Cardiac fibroblast (primary cell): Measurements from ENCODE around the gene ADAMTSL5.
A peak's percentile ranks its signal among the peaks of the same experiment; 100 is the strongest.
"Not testable (repeated sequence)": the region's sequence is repeated elsewhere in the genome, so short reads cannot be mapped to it uniquely, and the experiment has no call there.

Experiments used
- DNase-seq, 2 donors: peaks; one replicate each; pipeline versions ENCODE4 v3.0.0 to v3.0.0-alpha.2; 2010; ENCODE audit warnings: low read depth in 2 of 2
- H3K4me3 ChIP-seq, 2 donors: replicated peaks in 1 of 2; 1 replicate in 1 of 2; 2 replicates in 1 of 2; pipeline ENCODE4 v1.5.1; 2011; ENCODE audit warnings: low read depth in 2 of 2, low read length in 2 of 2, mild to moderate bottlenecking in 2 of 2, moderate library complexity in 1 of 2
- TF ChIP-seq, protein P1 (sequence below): IDR thresholded peaks from one replicate; pipeline ENCODE4 v1.5.1; 2011; ENCODE audit warnings: low read depth, mild to moderate bottlenecking, low read length, inconsistent platforms

The ADAMTSL5 gene

DNA sequence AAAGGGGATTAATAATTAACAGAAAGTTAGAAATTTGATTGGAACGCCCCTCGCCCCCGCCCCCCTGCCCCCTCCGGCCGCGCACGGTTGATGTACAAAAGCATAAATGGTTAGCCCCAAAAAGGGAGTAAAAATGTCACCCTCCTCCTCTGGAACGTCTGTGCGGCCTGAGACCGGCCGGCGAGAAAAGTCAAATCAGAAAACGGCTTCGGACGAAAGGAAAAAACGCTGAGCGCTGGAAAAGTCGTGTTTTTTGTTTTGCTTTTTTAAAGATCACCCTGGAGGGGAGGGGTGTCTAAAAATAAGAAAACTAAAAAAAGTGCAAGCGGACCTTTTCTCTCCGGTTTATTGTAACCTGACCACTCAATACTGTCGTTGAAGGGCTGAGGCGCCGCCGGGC is 42.1 kb upstream of the ADAMTSL5 start:
- no peak for DNase-seq
- TF ChIP-seq, protein P1, sequence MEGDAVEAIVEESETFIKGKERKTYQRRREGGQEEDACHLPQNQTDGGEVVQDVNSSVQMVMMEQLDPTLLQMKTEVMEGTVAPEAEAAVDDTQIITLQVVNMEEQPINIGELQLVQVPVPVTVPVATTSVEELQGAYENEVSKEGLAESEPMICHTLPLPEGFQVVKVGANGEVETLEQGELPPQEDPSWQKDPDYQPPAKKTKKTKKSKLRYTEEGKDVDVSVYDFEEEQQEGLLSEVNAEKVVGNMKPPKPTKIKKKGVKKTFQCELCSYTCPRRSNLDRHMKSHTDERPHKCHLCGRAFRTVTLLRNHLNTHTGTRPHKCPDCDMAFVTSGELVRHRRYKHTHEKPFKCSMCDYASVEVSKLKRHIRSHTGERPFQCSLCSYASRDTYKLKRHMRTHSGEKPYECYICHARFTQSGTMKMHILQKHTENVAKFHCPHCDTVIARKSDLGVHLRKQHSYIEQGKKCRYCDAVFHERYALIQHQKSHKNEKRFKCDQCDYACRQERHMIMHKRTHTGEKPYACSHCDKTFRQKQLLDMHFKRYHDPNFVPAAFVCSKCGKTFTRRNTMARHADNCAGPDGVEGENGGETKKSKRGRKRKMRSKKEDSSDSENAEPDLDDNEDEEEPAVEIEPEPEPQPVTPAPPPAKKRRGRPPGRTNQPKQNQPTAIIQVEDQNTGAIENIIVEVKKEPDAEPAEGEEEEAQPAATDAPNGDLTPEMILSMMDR: no peak
- H3K4me3 ChIP-seq: no peak overlapping the region

DNA sequence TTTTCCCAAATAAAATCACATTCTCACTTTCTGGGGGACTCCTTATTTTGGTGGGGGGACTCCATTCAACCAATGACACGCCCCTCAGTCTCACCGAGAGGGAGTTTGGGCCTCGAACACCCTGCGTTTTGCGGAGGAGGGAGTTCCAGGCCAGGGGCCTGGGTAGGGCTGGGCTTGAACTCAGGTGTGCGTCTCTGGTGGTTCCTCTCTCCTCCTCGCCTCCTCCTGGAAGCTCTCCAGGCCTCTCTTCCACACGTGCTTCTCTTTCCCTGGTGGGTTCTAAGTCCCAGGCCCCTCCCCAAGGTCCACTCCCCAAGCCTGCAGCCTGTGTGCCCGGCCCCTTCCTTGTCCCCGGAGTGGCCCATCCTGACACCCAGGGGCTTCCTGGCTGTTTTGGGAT is 40.6 kb upstream of the ADAMTSL5 start:
- no peak overlapping the region for H3K4me3 ChIP-seq
- TF ChIP-seq, protein P1: no peak
- DNase-seq: no peak

GRCh38 chr19:1551068-1552040 is 38.5 kb upstream of the ADAMTSL5 start:
- DNase-seq: no peak
- TF ChIP-seq, protein P1: no peak
- no peak overlapping the region for H3K4me3 ChIP-seq

- DNase-seq: no peak
- H3K4me3 ChIP-seq: no peak overlapping the region
- TF ChIP-seq, protein P1: no peak
Observed at GRCh38 chr19:1549332-1549945, 36.6 kb upstream of the ADAMTSL5 start.

DNA sequence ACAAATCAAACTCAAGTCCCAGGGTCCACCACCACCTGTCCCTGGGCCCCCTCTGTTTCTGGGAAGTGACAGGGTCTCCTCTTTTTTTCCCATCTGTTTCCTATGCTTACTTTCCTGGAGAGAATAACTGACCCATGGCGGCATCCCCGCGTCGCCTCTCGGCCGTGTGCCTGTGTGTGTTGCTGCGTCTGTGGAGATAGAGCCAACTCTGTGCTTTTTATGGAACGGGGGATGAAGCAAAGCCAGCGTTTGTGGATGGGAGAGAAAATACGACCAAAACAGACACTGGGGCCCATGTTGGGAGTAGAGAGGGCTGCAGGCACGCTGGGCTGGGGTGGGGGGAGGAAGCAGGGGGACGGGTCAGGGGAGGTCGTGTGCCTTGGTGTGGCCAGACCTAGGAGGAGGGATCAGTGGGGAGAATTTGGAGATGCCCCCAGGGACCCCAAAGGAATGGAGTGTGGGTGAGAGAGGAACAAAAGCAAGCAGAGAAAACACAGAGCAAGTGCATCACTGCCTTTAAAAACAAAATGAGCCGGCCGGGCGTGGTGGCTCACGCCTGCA is 27.6 kb upstream of the ADAMTSL5 start:
- DNase-seq: no peak
- H3K4me3 ChIP-seq: no peak overlapping the region
- TF ChIP-seq, protein P1: no peak

DNA sequence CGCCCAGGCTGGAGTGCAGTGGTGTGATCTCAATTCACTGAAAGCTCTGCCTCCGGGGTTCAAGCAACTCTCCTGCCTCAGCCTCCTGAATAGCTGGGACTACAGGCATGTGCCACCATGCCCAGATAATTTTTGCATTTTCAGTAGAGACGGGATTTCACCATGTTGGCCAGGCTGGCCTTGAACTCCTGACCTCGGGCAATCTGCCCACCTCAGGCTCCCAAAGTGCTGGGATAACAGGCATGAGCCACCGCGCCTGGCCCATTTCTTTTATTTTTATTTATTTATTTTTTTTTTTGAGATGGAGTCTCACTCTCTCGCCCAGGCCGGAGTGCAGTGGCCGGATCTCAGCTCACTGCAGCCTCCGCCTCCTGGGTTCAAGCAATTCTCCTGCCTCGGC is 26.9 kb upstream of the ADAMTSL5 start:
- not testable (repeated sequence) for DNase-seq, H3K4me3 ChIP-seq

GRCh38 chr19:1538978-1539377 is 26.2 kb upstream of the ADAMTSL5 start:
- TF ChIP-seq, protein P1: no peak
- peak in 1 of 2 donors; percentile 41 for DNase-seq
- H3K4me3 ChIP-seq: no peak overlapping the region

GRCh38 chr19:1535699-1536098 is 22.9 kb upstream of the ADAMTSL5 start:
- not testable (repeated sequence) for DNase-seq, H3K4me3 ChIP-seq
